Hair follicle dermal papilla cell (primary cell): ENCODE data around the gene SHOC1. TPM values are rescaled to one million over a fixed set of nuclear protein-coding genes. Genes with fewer than 3 reads are reported as not detected.

Experiments
- small RNA-seq: library from RNA; depleted of rRNA; stranded (forward); fragments of <200 nt; gene quantifications from one replicate; pipeline ENCODE3, GENCODE V24; 2012
- total RNA-seq: library from RNA; depleted of rRNA; stranded (reverse); fragments of >200 nt; gene quantifications from 2 replicates; pipeline ENCODE4 v1.2.3, GENCODE V29; 2012

Gene SHOC1
- total RNA-seq = under 0.01 TPM in 1 of 2 replicates, not detected in the other

GRCh38 chr9:111794835-111795556 lies at the start of gene SHOC1:
TSS of gene SHOC1 (minus strand) at chr9:111794937. CDS start at chr9:111791418, 3,519 bp downstream.

Small RNAs within 50 kb of the gene (small RNA-seq; reads per million reads assigned to genes)
- not detected for gene RNU6-1013P

Other genes starting within 250 kb of the SHOC1 start
- gene PTGR1, start 195.3 kb downstream of the SHOC1 start, total RNA-seq = 35.9 and 43.5 TPM in 2 replicates
- 5.7 and 6.6 TPM in 2 replicates for gene DNAJC25, start 163.6 kb downstream of the SHOC1 start, total RNA-seq
- 63.0 and 74.1 TPM in 2 replicates for gene GNG10, start 133.3 kb downstream of the SHOC1 start, total RNA-seq
- 203 and 239 TPM in 2 replicates for gene UGCG, start 101.9 kb upstream of the SHOC1 start, total RNA-seq